ENCODE results near the gene ARSB.
A peak's percentile ranks its signal among the peaks of the same experiment; 100 is the strongest.
"Not testable (repeated sequence)": the region's sequence is repeated elsewhere in the genome, so short reads cannot be mapped to it uniquely, and the experiment has no call there.

ARSB gene

GRCh38 chr5:78771260-78772205 lies 213.6 kb downstream of the ARSB start:
- H3K4me3 ChIP-seq (ENCODE audit: control insufficient read depth, low read depth, low read length): no peak overlapping the region
- no peak for TF ChIP-seq CTCF (conservative IDR thresholded peaks at IDR 0.05; ENCODE audit: control insufficient read depth, insufficient read depth, low read depth, low read length)
- DNase-seq (ENCODE audit: low read depth): no peak

GRCh38 chr5:78768781-78769380 lies 216.2 kb downstream of the ARSB start:
- TF ChIP-seq CTCF (conservative IDR thresholded peaks at IDR 0.05; ENCODE audit: control insufficient read depth, insufficient read depth, low read depth, low read length): no peak
- no peak for DNase-seq (ENCODE audit: low read depth)
- no peak overlapping the region for H3K4me3 ChIP-seq (ENCODE audit: control insufficient read depth, low read depth, low read length)

GRCh38 chr5:78766412-78766762 lies 218.7 kb downstream of the ARSB start:
- DNase-seq (ENCODE audit: low read depth): peak; percentile 47
- H3K4me3 ChIP-seq (ENCODE audit: control insufficient read depth, low read depth, low read length): no peak overlapping the region
- TF ChIP-seq CTCF (conservative IDR thresholded peaks at IDR 0.05; ENCODE audit: control insufficient read depth, insufficient read depth, low read depth, low read length): no peak

GRCh38 chr5:78765756-78766411 lies 219.2 kb downstream of the ARSB start:
- DNase-seq (ENCODE audit: low read depth): no peak
- no peak for TF ChIP-seq CTCF (conservative IDR thresholded peaks at IDR 0.05; ENCODE audit: control insufficient read depth, insufficient read depth, low read depth, low read length)
- H3K4me3 ChIP-seq (ENCODE audit: control insufficient read depth, low read depth, low read length): no peak overlapping the region

GRCh38 chr5:78765116-78765515 lies 220.0 kb downstream of the ARSB start:
- H3K4me3 ChIP-seq (ENCODE audit: control insufficient read depth, low read depth, low read length): no peak overlapping the region
- DNase-seq (ENCODE audit: low read depth): no peak
- TF ChIP-seq CTCF (conservative IDR thresholded peaks at IDR 0.05; ENCODE audit: control insufficient read depth, insufficient read depth, low read depth, low read length): no peak

- DNase-seq (ENCODE audit: low read depth): no peak
Measured at GRCh38 chr5:78763659-78764189, 221.4 kb downstream of the ARSB start.

GRCh38 chr5:78762743-78763142 lies 222.4 kb downstream of the ARSB start:
- not testable (repeated sequence) for DNase-seq (ENCODE audit: low read depth); H3K4me3 ChIP-seq (ENCODE audit: control insufficient read depth, low read depth, low read length)

More at GRCh38 chr5:78763659-78764189, 221.4 kb downstream of the ARSB start:
- H3K4me3 ChIP-seq (ENCODE audit: control insufficient read depth, low read depth, low read length): no peak overlapping the region
- TF ChIP-seq CTCF (conservative IDR thresholded peaks at IDR 0.05; ENCODE audit: control insufficient read depth, insufficient read depth, low read depth, low read length): no peak

Data from fibroblast of mammary gland (primary cell).